WI38 (cell line): ENCODE data around the gene TMEM86B.

Source experiments
- H3K4me3 ChIP-seq: 2 replicates; pipeline ENCODE4 v1.5.1; 2011; ENCODE audit warnings: low read depth, mild to moderate bottlenecking, control low read depth, low read length
- CTCF ChIP-seq: IDR thresholded peaks from 2 replicates; pipeline ENCODE4 v1.5.1; 2012; ENCODE audit warnings: low read depth, mild to moderate bottlenecking, control low read depth, low read length

The TMEM86B gene

DNA sequence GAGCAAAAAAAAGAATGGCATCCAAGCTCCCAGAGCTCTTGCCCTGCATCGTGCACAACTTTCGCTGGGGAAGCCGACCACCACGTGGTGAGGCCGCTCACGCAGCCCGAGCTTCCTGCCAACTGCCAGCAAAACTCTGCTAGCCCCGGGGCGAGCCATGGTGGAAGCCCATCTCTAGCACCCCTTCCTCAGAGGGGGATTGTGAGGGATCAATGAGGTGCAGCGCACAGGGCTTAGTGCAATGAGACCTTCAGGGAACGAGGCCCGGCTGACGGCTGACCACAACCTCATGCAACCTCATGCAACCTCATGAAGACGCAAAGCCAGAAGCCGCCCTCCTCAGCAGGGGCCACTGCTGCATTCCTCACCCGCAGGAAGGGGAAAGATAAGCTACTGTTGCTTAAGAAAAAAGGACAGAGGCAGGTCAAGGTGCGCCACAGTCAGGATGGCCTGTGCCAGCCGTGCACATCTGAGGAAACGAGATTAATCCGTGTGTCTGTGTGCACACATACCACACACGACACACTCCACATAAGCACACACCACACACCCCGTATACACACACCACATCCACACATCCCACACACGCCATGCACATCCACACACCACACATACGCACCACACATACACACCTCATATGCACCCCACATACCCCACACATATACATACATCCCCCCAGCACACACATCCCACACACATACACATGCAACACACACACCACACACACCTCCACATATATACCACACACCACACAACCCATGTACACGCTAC is 41.8 kb upstream of the TMEM86B start:
- no peak overlapping the region for H3K4me3 ChIP-seq
- TF ChIP-seq CTCF, result no peak

GRCh38 chr19:55269299-55269698 is 40.7 kb upstream of the TMEM86B start:
- TF ChIP-seq CTCF, result no peak
- H3K4me3 ChIP-seq, result no peak overlapping the region

DNA sequence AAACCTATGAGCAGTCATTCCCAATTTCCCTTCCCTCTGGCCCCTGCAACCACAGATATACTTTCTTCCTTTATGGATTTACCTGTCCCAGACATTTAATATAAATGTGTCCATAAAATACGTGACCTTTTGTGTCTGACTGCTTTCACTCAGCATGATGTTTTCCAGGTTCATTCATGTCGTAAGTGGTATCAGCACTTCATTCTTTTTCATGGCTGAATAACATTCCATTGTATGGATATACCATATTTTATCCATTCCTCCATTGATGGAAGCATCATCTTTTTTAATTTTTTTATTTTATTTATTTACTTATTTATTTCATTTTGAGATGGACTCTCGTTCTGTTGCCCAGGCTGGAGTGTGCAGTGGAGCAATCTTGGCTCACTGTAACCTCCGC is 38.3 kb upstream of the TMEM86B start:
- TF ChIP-seq CTCF, result no peak
- H3K4me3 ChIP-seq, result no peak overlapping the region

DNA sequence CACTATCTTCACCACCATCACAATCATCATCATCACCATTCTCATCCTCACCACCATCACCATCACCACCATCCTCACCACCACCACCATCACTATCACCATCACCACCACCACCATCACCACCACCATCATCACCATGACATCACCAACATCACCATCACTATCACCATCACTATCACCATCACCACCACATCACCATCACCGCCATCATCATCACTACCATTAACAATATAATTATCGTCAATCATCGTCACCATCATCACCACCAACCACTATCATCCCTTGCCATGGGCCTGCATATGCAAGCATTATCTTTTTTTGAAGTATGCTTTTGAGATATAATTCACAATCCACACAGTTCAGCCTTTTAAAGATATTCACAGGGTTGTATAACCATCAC is 37.8 kb upstream of the TMEM86B start:
- no peak for TF ChIP-seq CTCF

GRCh38 chr19:55265723-55266386 is 37.3 kb upstream of the TMEM86B start:
- no peak for TF ChIP-seq CTCF

More for the DNA sequence above, 37.8 kb upstream of the TMEM86B start:
- no peak overlapping the region for H3K4me3 ChIP-seq

DNA sequence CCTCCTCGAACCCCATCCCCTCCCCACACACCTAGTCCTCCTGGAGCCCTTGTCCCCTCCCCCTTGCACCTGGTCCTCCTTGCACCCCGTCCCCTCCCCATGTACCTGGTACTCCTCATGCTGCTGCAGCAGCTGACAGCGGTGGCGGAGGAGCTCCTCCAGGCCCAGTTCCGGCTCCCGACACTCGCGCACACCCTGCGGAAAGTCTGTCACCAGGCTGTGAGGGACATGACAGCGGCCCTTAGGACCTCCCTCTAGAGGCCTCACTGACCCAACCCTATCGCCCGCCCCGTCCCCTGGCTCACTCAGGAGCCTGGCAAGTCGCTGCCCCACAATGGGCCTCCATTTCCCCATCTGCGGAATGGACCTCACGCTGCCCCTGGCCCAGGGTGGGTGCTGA is 36.6 kb upstream of the TMEM86B start:
- TF ChIP-seq CTCF, result no peak
- no peak overlapping the region for H3K4me3 ChIP-seq

More at GRCh38 chr19:55265723-55266386, 37.3 kb upstream of the TMEM86B start:
- no peak overlapping the region for H3K4me3 ChIP-seq

DNA sequence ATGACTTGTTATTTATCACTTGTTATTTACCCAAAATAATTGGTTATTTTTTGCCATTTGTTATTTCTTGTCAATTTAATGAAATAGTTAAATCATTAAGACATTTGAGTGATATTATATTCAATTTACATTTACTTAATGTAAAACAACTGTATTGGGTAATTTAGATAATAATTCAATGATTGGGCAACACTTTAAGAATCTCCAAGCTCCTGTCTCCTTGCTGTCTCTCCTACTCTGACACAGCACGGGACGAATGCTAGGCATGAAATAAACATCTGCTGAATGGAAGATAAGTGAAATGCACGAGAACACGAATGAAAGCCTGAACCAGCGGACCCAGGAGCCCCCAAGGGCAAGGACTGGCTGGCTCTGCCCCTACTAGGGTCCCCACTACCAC is 36.0 kb upstream of the TMEM86B start:
- TF ChIP-seq CTCF, result no peak
- H3K4me3 ChIP-seq, result no peak overlapping the region
